IMR-90 (cell line): ENCODE measurements around the gene CHST5. TPM values are rescaled to one million over a fixed set of nuclear protein-coding genes. Genes with fewer than 3 reads are reported as not detected.

Experiments
- ATAC-seq: fragments of 200-7000 bp; cut with Tn5 transposase; 2 replicates; pipeline ENCODE4 v1.9.1; 2020; ENCODE audit warnings: low read depth, mild to moderate bottlenecking, moderate library complexity
- BruUV-seq: library from RNA; stranded (reverse); fragments of 400-500 nt; replicated peaks from 2 replicates; lab custom pipeline; 2021; lab: Mats Ljungman, UMichigan
- CTCF ChIA-PET: fragments of 300-600 bp; formaldehyde crosslinking; extraction: SDS; loops from one replicate; lab custom pipeline; 2021; ENCODE audit warnings: antibody characterized with exemption; lab: Yijun Ruan, JAX
- POLR2A ChIA-PET: fragments of 300-600 bp; sonication (Branson Sonifier 250); formaldehyde crosslinking; loops from one replicate; lab custom pipeline; 2022; ENCODE audit warnings: antibody characterized with exemption; ENCODE audit not compliant: unreplicated experiment; lab: Charles Lee
- DNase-seq: peaks from one replicate; pipeline ENCODE4 v3.0.0; 2013
- H2AFZ ChIP-seq: replicated peaks from 2 replicates; pipeline ENCODE3; 2013; ENCODE audit warnings: low read length, mild to moderate bottlenecking; ENCODE audit not compliant: poor library complexity
- H2AK5ac ChIP-seq: 2 replicates; pipeline ENCODE4 v1.6.1; 2013; ENCODE audit warnings: low read depth, low read length, inconsistent platforms
- H2AK9ac ChIP-seq: replicated peaks from 2 replicates; pipeline ENCODE3; 2013; ENCODE audit warnings: mild to moderate bottlenecking, low read depth, low read length, moderate library complexity; ENCODE audit not compliant: poor library complexity
- H2BK120ac ChIP-seq: 2 replicates; pipeline ENCODE4 v1.6.1; 2013; ENCODE audit warnings: low read depth, low read length, inconsistent platforms
- H2BK15ac ChIP-seq: 3 replicates; pipeline ENCODE4 v1.6.1; 2013; ENCODE audit warnings: low read depth, low read length, inconsistent platforms
- H2BK20ac ChIP-seq: 2 replicates; pipeline ENCODE4 v1.6.1; 2013; ENCODE audit warnings: low read depth, mild to moderate bottlenecking, inconsistent platforms, low read length, moderate library complexity
- H2BK5ac ChIP-seq: 2 replicates; pipeline ENCODE4 v1.6.1; 2013; ENCODE audit warnings: mild to moderate bottlenecking, low read depth, low read length, inconsistent platforms; ENCODE audit not compliant: poor library complexity, severe bottlenecking
- H3K14ac ChIP-seq: replicated peaks from 2 replicates; pipeline ENCODE4 v1.6.1; 2013; ENCODE audit warnings: low read depth, low read length, inconsistent platforms
- H3K18ac ChIP-seq: 2 replicates; pipeline ENCODE4 v1.6.1; 2013; ENCODE audit warnings: low read depth, low read length, control low read depth
- H3K23ac ChIP-seq: 2 replicates; pipeline ENCODE4 v1.6.1; 2013; ENCODE audit warnings: low read depth, low read length, inconsistent platforms
- H3K27ac ChIP-seq: 2 replicates; pipeline ENCODE4 v1.5.1; 2013; ENCODE audit warnings: mild to moderate bottlenecking, control low read depth, low read length; ENCODE audit not compliant: insufficient read depth
- H3K27me3 ChIP-seq: 2 replicates; pipeline ENCODE4 v1.6.1; 2013; ENCODE audit warnings: low read length; ENCODE audit not compliant: control insufficient read depth, insufficient read depth
- H3K36me3 ChIP-seq: 2 replicates; pipeline ENCODE4 v1.6.1; 2013; ENCODE audit warnings: low read length, mixed read lengths; ENCODE audit not compliant: control insufficient read depth, insufficient read depth
- H3K4ac ChIP-seq: 2 replicates; pipeline ENCODE4 v1.6.1; 2013; ENCODE audit warnings: low read depth, low read length, inconsistent platforms
- H3K4me1 ChIP-seq: 2 replicates; pipeline ENCODE4 v1.6.1; 2013; ENCODE audit warnings: low read length, mixed read lengths; ENCODE audit not compliant: control insufficient read depth, insufficient read depth
- H3K4me2 ChIP-seq: 2 replicates; pipeline ENCODE4 v1.6.1; 2013; ENCODE audit warnings: low read depth, mild to moderate bottlenecking, control low read depth, low read length, moderate library complexity
- H3K4me3 ChIP-seq: 2 replicates; pipeline ENCODE4 v1.5.1; 2013; ENCODE audit warnings: low read depth, mild to moderate bottlenecking, control low read depth, low read length, moderate library complexity; ENCODE audit not compliant: insufficient read depth
- H3K56ac ChIP-seq: 2 replicates; pipeline ENCODE4 v1.6.1; 2013; ENCODE audit warnings: low read length, inconsistent platforms; ENCODE audit not compliant: insufficient read depth; ENCODE audit errors: extremely low read depth
- H3K79me1 ChIP-seq, 2 experiments: 2 replicates each; pipeline ENCODE4 v1.6.1; 2013; ENCODE audit warnings: low read length in 2 of 2, inconsistent platforms in 1 of 2, low read depth in 1 of 2
- H3K9ac ChIP-seq: 2 replicates; pipeline ENCODE4 v1.6.1; 2013; ENCODE audit warnings: low read depth, low read length, control low read depth
- H3K9me1 ChIP-seq: 2 replicates; pipeline ENCODE4 v1.6.1; 2013; ENCODE audit warnings: low read length, inconsistent platforms; ENCODE audit not compliant: insufficient read depth
- H3K9me3 ChIP-seq: 2 replicates; pipeline ENCODE4 v1.6.1; 2013; ENCODE audit warnings: low read length; ENCODE audit not compliant: control insufficient read depth, insufficient read depth
- H4K20me1 ChIP-seq: 2 replicates; pipeline ENCODE4 v1.6.1; 2013; ENCODE audit warnings: low read length, inconsistent platforms; ENCODE audit not compliant: insufficient read depth
- H4K5ac ChIP-seq: 2 replicates; pipeline ENCODE4 v1.6.1; 2013; ENCODE audit warnings: mild to moderate bottlenecking, low read depth, low read length, control low read depth
- H4K8ac ChIP-seq, 2 experiments: 2 replicates each; pipeline ENCODE4 v1.6.1; 2013; ENCODE audit warnings: low read depth in 2 of 2, low read length in 2 of 2, control low read depth in 1 of 2, inconsistent platforms in 1 of 2
- H4K91ac ChIP-seq: 2 replicates; pipeline ENCODE4 v1.6.1; 2013; ENCODE audit warnings: low read depth, low read length, inconsistent platforms; ENCODE audit not compliant: insufficient read depth
- RFX5 ChIP-seq: IDR thresholded peaks from 2 replicates; pipeline ENCODE4 v1.8.0; 2012; ENCODE audit warnings: low read depth, mild to moderate bottlenecking, low read length, moderate library complexity
- WGBS, 2 experiments: methylation state at CpG; one replicate each; pipeline versions ENCODE4 v1.1.5 to v1.1.7; 2013; ENCODE audit warnings: missing lambda C conversion rate in 2 of 2; ENCODE audit not compliant: insufficient read length in 1 of 2; ENCODE audit errors: extremely low coverage in 2 of 2; 5-methylcytosine and 5-hydroxymethylcytosine counted together
- dilution Hi-C: fragments of 300-500 bp; cut with HindIII; formaldehyde crosslinking; loops from one replicate; pipeline ENCODE4 v1.14.3; 2018; ENCODE audit warnings: low sequenced_read_pairs; ENCODE audit not compliant: unreplicated experiment
- in situ Hi-C: fragments of 300-500 bp; cut with MboI; formaldehyde crosslinking; loops from 3 replicates; pipeline ENCODE4 v1.14.3; 2019; ENCODE audit warnings: low sequenced_read_pairs, inconsistent platforms, mixed read lengths
- intact Hi-C: fragments of 100-400 bp; cut with micrococcal nuclease; formaldehyde crosslinking; loops from 2 replicates; pipeline ENCODE4 v1.10.0; 2022
- polyA plus RNA-seq, 3 experiments: library from polyadenylated mRNA; depleted of rRNA; stranded (reverse); fragments of >200 nt; gene quantifications; 2 replicates each; pipeline ENCODE4 v1.2.3, GENCODE V29; 2012; ENCODE audit warnings: low replicate concordance in 1 of 3
- total RNA-seq: library from RNA; depleted of rRNA; stranded (reverse); fragments of >200 nt; gene quantifications from 2 replicates; pipeline ENCODE4 v1.2.3, GENCODE V29; 2012
- TF ChIP-seq, protein P1 (sequence below): fragments of 150-350 bp; IDR thresholded peaks from 2 replicates; pipeline ENCODE4 v1.6.1; 2016; ENCODE audit warnings: low read depth, mild to moderate bottlenecking, low read length, moderate library complexity, borderline replicate concordance

Gene CHST5
- total and polyA plus RNA-seq, 2 of the 4 experiments (the other 2 are of a cell fraction), result not detected

DNA sequence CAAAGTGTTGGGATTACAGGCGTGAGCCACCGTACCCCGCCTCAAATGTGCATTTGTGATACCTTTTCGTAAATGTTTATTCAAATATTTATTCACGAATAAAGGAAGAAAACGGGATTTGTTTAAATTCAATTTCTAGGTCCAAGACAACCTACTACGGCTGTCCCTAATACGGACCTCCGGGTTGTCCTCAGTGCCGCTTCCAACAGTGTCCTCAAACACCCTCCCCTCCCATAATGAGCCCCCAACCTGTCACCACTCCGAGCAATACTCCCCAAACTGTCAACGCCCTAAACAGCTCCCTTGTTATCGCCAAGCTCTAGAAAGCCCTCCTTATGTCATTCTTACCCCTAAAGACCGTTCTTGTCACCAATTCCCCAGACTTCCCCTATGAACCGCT, 29.7 kb upstream of the CHST5 start:
- Histone ChIP-seq H3K18ac (no peak overlapping the region), H3K4me2 (peak overlapping the region; percentile 89), H2BK15ac (peak overlapping the region; percentile 49; the same call in 1 of the 3 replicates), H3K14ac (peak overlapping the region; percentile 88), H4K91ac (no peak overlapping the region; the same call in 1 of the 2 replicates), H2AK5ac (0 out of 2 replicates have a peak overlapping the region, but pooled peaks have one; percentile 15), H3K4me1 (peaks cover 4% of the 10 kb centered on the region; the same call in 1 of the 2 replicates), H3K56ac (peak overlapping the region; percentile 58; the same call in 1 of the 2 replicates), H3K4ac (peak overlapping the region; percentile 76), H2AK9ac (peak overlapping the region; percentile 53), H3K9me3 (no peaks in the 10 kb centered on the region), H3K27me3 (peaks cover 4% of the 10 kb centered on the region), H3K23ac (peak overlapping the region; percentile 58; the same call in 1 of the 2 replicates), H3K9me1 (peaks cover 14% of the 10 kb centered on the region), H3K36me3 (peaks cover 22% of the 10 kb centered on the region), H4K8ac (peak overlapping the region; percentile 10 to 94; a peak in 3 of 4 replicates), H2BK20ac (no peak overlapping the region), H3K4me3 (peak overlapping the region; percentile 54), H3K27ac (peak overlapping the region; percentile 31), H3K79me1 (peaks cover 26 to 44% of the 10 kb centered on the region in 2 experiments), H4K20me1 (peaks cover 20% of the 10 kb centered on the region), H2BK120ac (no peak overlapping the region), H2AFZ (peak overlapping the region; percentile 99), H2BK5ac (peak overlapping the region; percentile 44), H3K9ac (peak overlapping the region; percentile 56), H4K5ac (peak overlapping the region; percentile 10)
- intact Hi-C loops (loop anchor here (1.0 to 5.0 kb wide), 2 partner anchors 48 to 93 kb away; no protein-coding TSS in a partner anchor), in situ Hi-C loops (no loop called here), dilution Hi-C loops (no loop called here)
- TF ChIP-seq, protein P1, sequence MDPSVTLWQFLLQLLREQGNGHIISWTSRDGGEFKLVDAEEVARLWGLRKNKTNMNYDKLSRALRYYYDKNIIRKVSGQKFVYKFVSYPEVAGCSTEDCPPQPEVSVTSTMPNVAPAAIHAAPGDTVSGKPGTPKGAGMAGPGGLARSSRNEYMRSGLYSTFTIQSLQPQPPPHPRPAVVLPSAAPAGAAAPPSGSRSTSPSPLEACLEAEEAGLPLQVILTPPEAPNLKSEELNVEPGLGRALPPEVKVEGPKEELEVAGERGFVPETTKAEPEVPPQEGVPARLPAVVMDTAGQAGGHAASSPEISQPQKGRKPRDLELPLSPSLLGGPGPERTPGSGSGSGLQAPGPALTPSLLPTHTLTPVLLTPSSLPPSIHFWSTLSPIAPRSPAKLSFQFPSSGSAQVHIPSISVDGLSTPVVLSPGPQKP, result no peak
- TF ChIP-seq RFX5, result no peak
- 3% methylated on average over 10 of the region's 15 CpGs; no CpG with 5 or more reads in 1 of the 2 experiments for WGBS, 2 experiments
- BruUV-seq, result no TSS peak
- ChIA-PET CTCF (interaction anchor here (0.8 kb wide), 1 partner anchor 93 kb away, joined by 3 read pairs; no protein-coding TSS in a partner anchor), POLR2A (interaction anchor here (0.5 kb wide), 1 partner anchor 184 kb away, joined by 5 read pairs; no protein-coding TSS in a partner anchor)
- ATAC-seq (no peak), DNase-seq (no peak)
